HepG2 (cell line): Measurements from ENCODE around the gene FGF21. TPM values are rescaled to one million over a fixed set of nuclear protein-coding genes. Genes with fewer than 3 reads are reported as not detected.
A peak's percentile ranks its signal among the peaks of the same experiment; 100 is the strongest.

Source experiments
- ERF ChIP-seq: IDR thresholded peaks from 2 replicates; pipeline ENCODE4 v1.6.1; 2018; ENCODE audit warnings: missing biosample characterization, missing genetic modification reagents
- FOXO4 ChIP-seq: sonication (generic); formaldehyde crosslinking; conservative IDR thresholded peaks from 2 replicates; pipeline ENCODE4 v1.8.1; 2023; ENCODE audit warnings: missing genetic modification reagents
- HINFP ChIP-seq: sonication (generic); formaldehyde crosslinking; IDR thresholded peaks from 2 replicates; pipeline ENCODE4 v1.4.0; 2020; ENCODE audit warnings: low read depth, mild to moderate bottlenecking, missing genetic modification reagents
- SAFB2 ChIP-seq: sonication (generic); formaldehyde crosslinking; IDR thresholded peaks from 2 replicates; pipeline ENCODE4 v1.5.1; 2020; ENCODE audit warnings: missing genetic modification reagents, low read depth, mild to moderate bottlenecking, borderline replicate concordance
- ZFP36L2 ChIP-seq: sonication (generic); formaldehyde crosslinking; IDR thresholded peaks from 2 replicates; pipeline ENCODE4 v1.4.0; 2020; ENCODE audit warnings: missing genetic modification reagents
- ZNF263 ChIP-seq: sonication (generic); formaldehyde crosslinking; IDR thresholded peaks from 2 replicates; pipeline ENCODE4 v1.4.0; 2020; ENCODE audit warnings: missing genetic modification reagents
- ZNF367 ChIP-seq: sonication (generic); formaldehyde crosslinking; IDR thresholded peaks from 2 replicates; pipeline ENCODE4 v1.4.0; 2020; ENCODE audit warnings: missing genetic modification reagents, borderline replicate concordance
- ZNF441 ChIP-seq: sonication (generic); formaldehyde crosslinking; IDR thresholded peaks from 2 replicates; pipeline ENCODE4 v1.7.0; 2021; ENCODE audit warnings: missing genetic modification reagents, borderline replicate concordance
- ZNF615 ChIP-seq: sonication (generic); formaldehyde crosslinking; IDR thresholded peaks from 2 replicates; pipeline ENCODE4 v1.5.0; 2020; ENCODE audit warnings: mild to moderate bottlenecking, missing genetic modification reagents, borderline replicate concordance
- ZNF691 ChIP-seq: sonication (generic); formaldehyde crosslinking; IDR thresholded peaks from 2 replicates; pipeline ENCODE4 v1.4.0; 2020; ENCODE audit warnings: missing genetic modification reagents, low read depth, mild to moderate bottlenecking, borderline replicate concordance
- ZNF720 ChIP-seq: sonication (generic); formaldehyde crosslinking; IDR thresholded peaks from 2 replicates; pipeline ENCODE4 v1.4.0; 2020; ENCODE audit warnings: missing genetic modification reagents
- polyA plus RNA-seq, 8 experiments: library from polyadenylated mRNA; depleted of rRNA in 3 of 8; stranded (reverse) in 7 of 8; unstranded in 1 of 8; fragments of >200 nt; fragmentation: Illumina TruSeq in 4 of 8; extraction: Trizol in 4 of 8; gene quantifications; 2 replicates each; pipeline versions ENCODE4 v1.2.1 to v1.2.3, GENCODE V29; 2011 to 2016; ENCODE audit warnings: low read depth in 4 of 8, missing spikeins in 1 of 8, mixed read lengths in 1 of 8; ENCODE audit not compliant: insufficient read depth in 1 of 8
- total RNA-seq, 5 experiments: library from RNA; depleted of rRNA; stranded (reverse); fragments of >200 nt; fragmentation: Illumina TruSeq; extraction: Trizol; gene quantifications; 2 replicates each; pipeline ENCODE4 v1.2.3, GENCODE V29; 2016; ENCODE audit warnings: low read depth in 1 of 5
- TF ChIP-seq, protein P1 (sequence below): sonication (generic); formaldehyde crosslinking; IDR thresholded peaks from 2 replicates; pipeline ENCODE4 v1.5.1; 2020; ENCODE audit warnings: missing genetic modification reagents, mild to moderate bottlenecking, borderline replicate concordance
- TF ChIP-seq, protein P2 (sequence below): sonication (generic); formaldehyde crosslinking; IDR thresholded peaks from 2 replicates; pipeline ENCODE4 v1.5.0; 2020; ENCODE audit warnings: missing genetic modification reagents, mild to moderate bottlenecking, borderline replicate concordance
- TF ChIP-seq, protein P3 (sequence below): sonication (generic); formaldehyde crosslinking; IDR thresholded peaks from 2 replicates; pipeline ENCODE4 v1.4.0; 2020; ENCODE audit warnings: missing genetic modification reagents; ENCODE audit errors: not compliant biosample characterization
- TF ChIP-seq, protein P4 (sequence below): sonication (generic); formaldehyde crosslinking; IDR thresholded peaks from 2 replicates; pipeline ENCODE4 v1.8.0; 2022; ENCODE audit warnings: missing genetic modification reagents, mild to moderate bottlenecking, moderate library complexity, borderline replicate concordance

FGF21 gene
- total and polyA plus RNA-seq, 2 of the 13 experiments (the other 11 are each of a cell fraction or from before 2014, with no cell fraction given): 0.17 TPM; not detected in 1

GRCh38 chr19:48738557-48739403 is 16.5 kb upstream of the FGF21 start (continued):
- TF ChIP-seq, protein P1, sequence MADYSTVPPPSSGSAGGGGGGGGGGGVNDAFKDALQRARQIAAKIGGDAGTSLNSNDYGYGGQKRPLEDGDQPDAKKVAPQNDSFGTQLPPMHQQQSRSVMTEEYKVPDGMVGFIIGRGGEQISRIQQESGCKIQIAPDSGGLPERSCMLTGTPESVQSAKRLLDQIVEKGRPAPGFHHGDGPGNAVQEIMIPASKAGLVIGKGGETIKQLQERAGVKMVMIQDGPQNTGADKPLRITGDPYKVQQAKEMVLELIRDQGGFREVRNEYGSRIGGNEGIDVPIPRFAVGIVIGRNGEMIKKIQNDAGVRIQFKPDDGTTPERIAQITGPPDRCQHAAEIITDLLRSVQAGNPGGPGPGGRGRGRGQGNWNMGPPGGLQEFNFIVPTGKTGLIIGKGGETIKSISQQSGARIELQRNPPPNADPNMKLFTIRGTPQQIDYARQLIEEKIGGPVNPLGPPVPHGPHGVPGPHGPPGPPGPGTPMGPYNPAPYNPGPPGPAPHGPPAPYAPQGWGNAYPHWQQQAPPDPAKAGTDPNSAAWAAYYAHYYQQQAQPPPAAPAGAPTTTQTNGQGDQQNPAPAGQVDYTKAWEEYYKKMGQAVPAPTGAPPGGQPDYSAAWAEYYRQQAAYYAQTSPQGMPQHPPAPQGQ (CRISPR knock-in tag): no peak
- peak; percentile 6; the same call in 1 of the 2 replicates for TF ChIP-seq ERF (CRISPR knock-in tag)
- 0 out of 2 replicates have a peak, but pooled peaks have one; percentile 58 for TF ChIP-seq ZNF441
- 0 out of 2 replicates have a peak, but pooled peaks have one; percentile 79 for TF ChIP-seq FOXO4 (CRISPR knock-in tag)
- no peak for TF ChIP-seq ZNF691 (CRISPR knock-in tag)
- 0 out of 2 replicates have a peak, but pooled peaks have one; percentile 28 for TF ChIP-seq HINFP (CRISPR knock-in tag)
- TF ChIP-seq, protein P2, sequence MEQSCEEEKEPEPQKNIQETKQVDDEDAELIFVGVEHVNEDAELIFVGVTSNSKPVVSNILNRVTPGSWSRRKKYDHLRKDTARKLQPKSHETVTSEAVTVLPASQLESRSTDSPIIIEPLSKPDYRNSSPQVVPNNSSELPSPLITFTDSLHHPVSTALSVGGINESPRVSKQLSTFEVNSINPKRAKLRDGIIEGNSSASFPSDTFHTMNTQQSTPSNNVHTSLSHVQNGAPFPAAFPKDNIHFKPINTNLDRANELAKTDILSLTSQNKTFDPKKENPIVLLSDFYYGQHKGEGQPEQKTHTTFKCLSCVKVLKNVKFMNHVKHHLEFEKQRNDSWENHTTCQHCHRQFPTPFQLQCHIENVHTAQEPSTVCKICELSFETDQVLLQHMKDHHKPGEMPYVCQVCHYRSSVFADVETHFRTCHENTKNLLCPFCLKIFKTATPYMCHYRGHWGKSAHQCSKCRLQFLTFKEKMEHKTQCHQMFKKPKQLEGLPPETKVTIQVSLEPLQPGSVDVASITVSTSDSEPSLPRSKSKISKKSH (CRISPR knock-in tag): no peak
- TF ChIP-seq ZNF615 (CRISPR knock-in tag): no peak
- TF ChIP-seq ZFP36L2 (CRISPR knock-in tag): no peak
- TF ChIP-seq ZNF367: no peak; the same call in 1 of the 2 replicates
- TF ChIP-seq, protein P3, sequence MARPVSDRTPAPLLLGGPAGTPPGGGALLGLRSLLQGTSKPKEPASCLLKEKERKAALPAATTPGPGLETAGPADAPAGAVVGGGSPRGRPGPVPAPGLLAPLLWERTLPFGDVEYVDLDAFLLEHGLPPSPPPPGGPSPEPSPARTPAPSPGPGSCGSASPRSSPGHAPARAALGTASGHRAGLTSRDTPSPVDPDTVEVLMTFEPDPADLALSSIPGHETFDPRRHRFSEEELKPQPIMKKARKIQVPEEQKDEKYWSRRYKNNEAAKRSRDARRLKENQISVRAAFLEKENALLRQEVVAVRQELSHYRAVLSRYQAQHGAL (CRISPR knock-in tag): no peak
- TF ChIP-seq SAFB2 (CRISPR knock-in tag): no peak; the same call in 1 of the 2 replicates
- TF ChIP-seq ZNF263: peak; percentile 72; the same call in 1 of the 2 replicates
- TF ChIP-seq, protein P4, sequence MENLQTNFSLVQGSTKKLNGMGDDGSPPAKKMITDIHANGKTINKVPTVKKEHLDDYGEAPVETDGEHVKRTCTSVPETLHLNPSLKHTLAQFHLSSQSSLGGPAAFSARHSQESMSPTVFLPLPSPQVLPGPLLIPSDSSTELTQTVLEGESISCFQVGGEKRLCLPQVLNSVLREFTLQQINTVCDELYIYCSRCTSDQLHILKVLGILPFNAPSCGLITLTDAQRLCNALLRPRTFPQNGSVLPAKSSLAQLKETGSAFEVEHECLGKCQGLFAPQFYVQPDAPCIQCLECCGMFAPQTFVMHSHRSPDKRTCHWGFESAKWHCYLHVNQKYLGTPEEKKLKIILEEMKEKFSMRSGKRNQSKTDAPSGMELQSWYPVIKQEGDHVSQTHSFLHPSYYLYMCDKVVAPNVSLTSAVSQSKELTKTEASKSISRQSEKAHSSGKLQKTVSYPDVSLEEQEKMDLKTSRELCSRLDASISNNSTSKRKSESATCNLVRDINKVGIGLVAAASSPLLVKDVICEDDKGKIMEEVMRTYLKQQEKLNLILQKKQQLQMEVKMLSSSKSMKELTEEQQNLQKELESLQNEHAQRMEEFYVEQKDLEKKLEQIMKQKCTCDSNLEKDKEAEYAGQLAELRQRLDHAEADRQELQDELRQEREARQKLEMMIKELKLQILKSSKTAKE (CRISPR knock-in tag): no peak
- TF ChIP-seq ZNF720 (CRISPR knock-in tag): no peak
